Fibroblast of lung (primary cell): Measurements from ENCODE around the gene RBM20. TPM values are rescaled to one million over a fixed set of nuclear protein-coding genes. Genes with fewer than 3 reads are reported as not detected.

Experiments
- DNase-seq, 2 donors: peaks; one replicate each; pipeline versions ENCODE4 v3.0.0 to v3.0.0-alpha.2; 2010; ENCODE audit warnings: low read depth in 2 of 2
- H2AFZ ChIP-seq: 2 replicates; pipeline ENCODE4 v1.5.1; 2012; ENCODE audit warnings: low read length, control low read depth, inconsistent platforms
- H3K27ac ChIP-seq: 2 replicates; pipeline ENCODE4 v1.5.1; 2011; ENCODE audit warnings: low read length, control low read depth; ENCODE audit not compliant: insufficient read depth
- H3K27me3 ChIP-seq: 2 replicates; pipeline ENCODE4 v1.5.1; 2011; ENCODE audit warnings: mild to moderate bottlenecking, low read length; ENCODE audit not compliant: control insufficient read depth, insufficient read depth
- H3K36me3 ChIP-seq: 2 replicates; pipeline ENCODE4 v1.5.1; 2011; ENCODE audit warnings: low read length; ENCODE audit not compliant: control insufficient read depth, insufficient read depth
- H3K4me1 ChIP-seq: 2 replicates; pipeline ENCODE4 v1.5.1; 2011; ENCODE audit warnings: low read length; ENCODE audit not compliant: control insufficient read depth, insufficient read depth; ENCODE audit errors: extremely low read depth
- H3K4me2 ChIP-seq: 2 replicates; pipeline ENCODE4 v1.5.1; 2011; ENCODE audit warnings: low read length, control low read depth; ENCODE audit not compliant: insufficient read depth; ENCODE audit errors: extremely low read depth
- H3K4me3 ChIP-seq, 4 experiments: fragments of 200-600 bp in 1 of 4; sonication (generic) in 1 of 4; replicated peaks in 1 of 4; 2 replicates each; pipeline ENCODE4 v1.5.1; 2011 to 2016; ENCODE audit warnings: low read length in 4 of 4, low read depth in 3 of 4, mild to moderate bottlenecking in 3 of 4, control low read depth in 2 of 4, inconsistent platforms in 1 of 4, mixed read lengths in 1 of 4; ENCODE audit not compliant: insufficient read depth in 1 of 4; ENCODE audit errors: control extremely low read depth in 1 of 4
- H3K79me2 ChIP-seq: 2 replicates; pipeline ENCODE4 v1.5.1; 2012; ENCODE audit warnings: mild to moderate bottlenecking, low read length, inconsistent platforms; ENCODE audit not compliant: control insufficient read depth, insufficient read depth
- H3K9ac ChIP-seq: 2 replicates; pipeline ENCODE4 v1.5.1; 2011; ENCODE audit warnings: mild to moderate bottlenecking, low read length, control low read depth; ENCODE audit not compliant: insufficient read depth
- H3K9me3 ChIP-seq: 2 replicates; pipeline ENCODE4 v1.5.1; 2012; ENCODE audit warnings: low read depth, low read length; ENCODE audit not compliant: control insufficient read depth, insufficient read depth
- H4K20me1 ChIP-seq: 2 replicates; pipeline ENCODE4 v1.5.1; 2011; ENCODE audit warnings: low read length; ENCODE audit not compliant: control insufficient read depth, insufficient read depth; ENCODE audit errors: extremely low read depth
- CTCF ChIP-seq, 2 donors: IDR thresholded peaks in 1 of 2; conservative IDR thresholded peaks in 1 of 2; 1 replicate in 1 of 2; 2 replicates in 1 of 2; pipeline ENCODE4 v1.5.1; 2011 to 2012; ENCODE audit warnings: low read length in 2 of 2, control low read depth in 1 of 2, inconsistent platforms in 1 of 2, low read depth in 1 of 2, mild to moderate bottlenecking in 1 of 2
- EZH2 ChIP-seq: IDR thresholded peaks from 2 replicates; pipeline ENCODE4 v1.5.1; 2012; ENCODE audit warnings: low read length, control low read depth, mild to moderate bottlenecking; ENCODE audit errors: missing control alignments
- polyA plus RNA-seq, 2 donors: library from polyadenylated mRNA; depleted of rRNA in 1 of 2; stranded (reverse) in 1 of 2; unstranded in 1 of 2; fragments of >200 nt; gene quantifications; 2 replicates each; pipeline ENCODE4 v1.2.1, GENCODE V29; 2011 to 2012; ENCODE audit warnings: missing spikeins in 1 of 2
- total RNA-seq: library from RNA; depleted of rRNA; stranded (reverse); fragments of >200 nt; gene quantifications from 2 replicates; pipeline ENCODE4 v1.2.1, GENCODE V29; 2014

Gene RBM20
- total and polyA plus RNA-seq, 2 donors (not counting 1 experiment from before 2014, with no cell fraction given): under 0.01 to 0.05 TPM

GRCh38 chr10:110612629-110613028 is 31.5 kb upstream of the RBM20 start:
- no peak for DNase-seq

GRCh38 chr10:110613341-110613995 is 30.7 kb upstream of the RBM20 start:
- H3K4me1 ChIP-seq: no peaks in the 10 kb centered on the region
- no peak overlapping the region for H2AFZ ChIP-seq
- no peaks in the 10 kb centered on the region for H3K27me3 ChIP-seq
- H3K9me3 ChIP-seq: no peaks in the 10 kb centered on the region
- no peaks in the 10 kb centered on the region for H4K20me1 ChIP-seq
- no peak overlapping the region for H3K4me3 ChIP-seq
- H3K27ac ChIP-seq: no peak overlapping the region
- no peak overlapping the region for H3K4me2 ChIP-seq
- TF ChIP-seq EZH2 (no peak), CTCF (conservative IDR thresholded peaks at IDR 0.05 in 1 of 2, IDR thresholded peaks at IDR 0.05 in 1 of 2; ENCODE audit: low read depth in 1 of 2, low read length in 2 of 2) (no peak)
- H3K36me3 ChIP-seq: no peaks in the 10 kb centered on the region
- DNase-seq: no peak
- H3K79me2 ChIP-seq: no peaks in the 10 kb centered on the region
- H3K9ac ChIP-seq: no peak overlapping the region

More at GRCh38 chr10:110612629-110613028, 31.5 kb upstream of the RBM20 start:
- no peak overlapping the region for H3K4me3 ChIP-seq
- H3K4me1 ChIP-seq: no peaks in the 10 kb centered on the region
- H4K20me1 ChIP-seq: no peaks in the 10 kb centered on the region
- no peak overlapping the region for H2AFZ ChIP-seq
- H3K27me3 ChIP-seq: no peaks in the 10 kb centered on the region
- no peaks in the 10 kb centered on the region for H3K9me3 ChIP-seq
- no peak overlapping the region for H3K27ac ChIP-seq
- H3K4me2 ChIP-seq: no peak overlapping the region
- no peaks in the 10 kb centered on the region for H3K36me3 ChIP-seq
- no peaks in the 10 kb centered on the region for H3K79me2 ChIP-seq
- H3K9ac ChIP-seq: no peak overlapping the region
- no peak for TF ChIP-seq CTCF (conservative IDR thresholded peaks at IDR 0.05 in 1 of 2, IDR thresholded peaks at IDR 0.05 in 1 of 2; ENCODE audit: low read depth in 1 of 2, low read length in 2 of 2)
- no peak for TF ChIP-seq EZH2

GRCh38 chr10:110613996-110614495 is 30.1 kb upstream of the RBM20 start:
- Histone ChIP-seq H3K4me3 (no peak overlapping the region), H3K4me2 (no peak overlapping the region), H3K9ac (no peak overlapping the region), H3K9me3 (no peaks in the 10 kb centered on the region), H4K20me1 (no peaks in the 10 kb centered on the region), H3K27me3 (no peaks in the 10 kb centered on the region), H3K4me1 (no peaks in the 10 kb centered on the region), H3K79me2 (no peaks in the 10 kb centered on the region), H3K27ac (no peak overlapping the region), H2AFZ (no peak overlapping the region), H3K36me3 (no peaks in the 10 kb centered on the region)
- DNase-seq: no peak
- no peak for TF ChIP-seq CTCF (conservative IDR thresholded peaks at IDR 0.05 in 1 of 2, IDR thresholded peaks at IDR 0.05 in 1 of 2; ENCODE audit: low read depth in 1 of 2, low read length in 2 of 2)
- no peak for TF ChIP-seq EZH2
